SU-DHL-6 (cell line): Measurements from ENCODE around the gene TSG101.

Experiments
- H2AFZ ChIP-seq: fragments of 200-600 bp; sonication (generic); 2 replicates; pipeline ENCODE4 v1.6.1; 2014; ENCODE audit warnings: low read depth, mild to moderate bottlenecking, moderate library complexity, mixed read lengths, antibody characterized with exemption, low read length; ENCODE audit not compliant: severe bottlenecking
- H3F3A ChIP-seq: fragments of 200-600 bp; shearing (Covaris generic); 2 replicates; pipeline ENCODE4 v1.6.0; 2016; ENCODE audit warnings: antibody characterized with exemption, mild to moderate bottlenecking; ENCODE audit not compliant: insufficient read depth
- H3K27ac ChIP-seq: fragments of 200-600 bp; sonication (generic); 2 replicates; pipeline ENCODE4 v1.5.1; 2016; ENCODE audit warnings: low read depth, mild to moderate bottlenecking, low read length, moderate library complexity, mixed read lengths
- H3K27me3 ChIP-seq: fragments of 200-600 bp; sonication (generic), shearing (Covaris generic); 2 replicates; pipeline ENCODE4 v1.6.0; 2014; ENCODE audit warnings: mild to moderate bottlenecking, low read length
- H3K36me3 ChIP-seq: fragments of 200-600 bp; sonication (generic); 2 replicates; pipeline ENCODE4 v1.6.1; 2014; ENCODE audit warnings: mild to moderate bottlenecking, low read length, mixed read lengths
- H3K4me2 ChIP-seq: fragments of 300-600, 200-600 bp; shearing (Covaris generic), sonication (generic); 2 replicates; pipeline ENCODE4 v1.6.0; 2014; ENCODE audit warnings: low read length, low read depth, mild to moderate bottlenecking; ENCODE audit not compliant: poor library complexity, severe bottlenecking
- H3K4me3 ChIP-seq: fragments of 200-600 bp; sonication (generic); 2 replicates; pipeline ENCODE4 v1.5.1; 2014; ENCODE audit warnings: antibody characterized with exemption, low read length, mild to moderate bottlenecking, mixed read lengths; ENCODE audit not compliant: insufficient read depth, poor library complexity, severe bottlenecking
- H3K79me2 ChIP-seq: fragments of 200-600 bp; sonication (generic); 2 replicates; pipeline ENCODE4 v1.6.1; 2014; ENCODE audit warnings: mild to moderate bottlenecking, low read length, moderate library complexity; ENCODE audit not compliant: insufficient read depth
- H3K9ac ChIP-seq: fragments of 200-600 bp; sonication (generic); 2 replicates; pipeline ENCODE4 v1.7.0; 2014; ENCODE audit warnings: mild to moderate bottlenecking, low read length
- H3K9me2 ChIP-seq: fragments of 200-600 bp; sonication (generic); replicated peaks from 2 replicates; pipeline ENCODE4 v1.6.1; 2014; ENCODE audit warnings: low read length; ENCODE audit not compliant: insufficient read depth
- H3K9me3 ChIP-seq: fragments of 200-600 bp; sonication (generic); 2 replicates; pipeline ENCODE4 v1.6.1; 2014; ENCODE audit warnings: low read length, mixed read lengths; ENCODE audit not compliant: insufficient read depth
- H4K20me1 ChIP-seq: fragments of 200-600 bp; sonication (generic); 2 replicates; pipeline ENCODE4 v1.6.1; 2014; ENCODE audit warnings: low read depth, mild to moderate bottlenecking, antibody characterized with exemption, low read length, moderate library complexity, mixed read lengths
- CTCF ChIP-seq: fragments of 200-600 bp; sonication (generic); IDR thresholded peaks from one replicate; pipeline ENCODE4 v1.5.1; 2017; ENCODE audit warnings: antibody characterized with exemption, mild to moderate bottlenecking, low read length, moderate library complexity; ENCODE audit not compliant: insufficient read depth, poor library complexity, severe bottlenecking
- EZH2phosphoT487 ChIP-seq: fragments of 200-600 bp; sonication (generic), shearing (Covaris generic); conservative IDR thresholded peaks from 2 replicates; pipeline ENCODE4 v1.6.1; 2018; ENCODE audit warnings: mild to moderate bottlenecking, antibody characterized with exemption, low read length, moderate library complexity, mixed read lengths

The TSG101 gene

GRCh38 chr11:18455686-18456372 lies 70.9 kb downstream of the TSG101 start, which contains the start of gene LDHAL6A:
Gene LDHAL6A (plus strand): TSS chr11:18455856. CDS start chr11:18456681, 825 bp downstream.
- H3K27ac ChIP-seq, result no peak within 1 kb of the TSS
- TF ChIP-seq CTCF, result no peak
- no peak for TF ChIP-seq EZH2phosphoT487
- no peaks in the 10 kb centered on the region for H3K27me3 ChIP-seq
- H4K20me1 ChIP-seq, result no peaks in the 10 kb centered on the region
- H3K9me2 ChIP-seq, result no peaks in the 10 kb centered on the region
- H3K9me3 ChIP-seq, result no peaks in the 10 kb centered on the region
- no peak within 1 kb of the TSS for H2AFZ ChIP-seq
- H3F3A ChIP-seq, result no peaks in the 10 kb centered on the region
- H3K79me2 ChIP-seq, result no peaks in the 10 kb centered on the region
- H3K4me2 ChIP-seq, result no peak within 1 kb of the TSS
- no peaks in the 10 kb centered on the region for H3K36me3 ChIP-seq
- no peak within 1 kb of the TSS for H3K9ac ChIP-seq
- no peak within 1 kb of the TSS for H3K4me3 ChIP-seq

- Histone ChIP-seq H3K9me2 (no peaks in the 10 kb centered on the region), H3K9ac (no peak overlapping the region), H3K27me3 (no peaks in the 10 kb centered on the region), H3K4me2 (no peak overlapping the region), H3K79me2 (no peaks in the 10 kb centered on the region), H3K36me3 (no peaks in the 10 kb centered on the region), H3K4me3 (no peak overlapping the region), H4K20me1 (no peaks in the 10 kb centered on the region), H3K9me3 (no peaks in the 10 kb centered on the region), H2AFZ (no peak overlapping the region), H3F3A (no peaks in the 10 kb centered on the region), H3K27ac (no peak overlapping the region)
- no peak for TF ChIP-seq CTCF
- TF ChIP-seq EZH2phosphoT487, result no peak
Measured at GRCh38 chr11:18452927-18453326, 73.8 kb downstream of the TSG101 start.

GRCh38 chr11:18449251-18449650 lies 77.5 kb downstream of the TSG101 start:
- no peak overlapping the region for H3K4me2 ChIP-seq

More at GRCh38 chr11:18449251-18449650, 77.5 kb downstream of the TSG101 start:
- no peaks in the 10 kb centered on the region for H3K36me3 ChIP-seq
- H3K27ac ChIP-seq, result no peak overlapping the region
- no peaks in the 10 kb centered on the region for H3K9me3 ChIP-seq
- H4K20me1 ChIP-seq, result no peaks in the 10 kb centered on the region
- no peak overlapping the region for H2AFZ ChIP-seq
- no peaks in the 10 kb centered on the region for H3K79me2 ChIP-seq
- H3K4me3 ChIP-seq, result no peak overlapping the region
- no peak overlapping the region for H3K9ac ChIP-seq
- no peak for TF ChIP-seq CTCF
- TF ChIP-seq EZH2phosphoT487, result no peak
- no peaks in the 10 kb centered on the region for H3K27me3 ChIP-seq
- H3F3A ChIP-seq, result no peaks in the 10 kb centered on the region
- no peaks in the 10 kb centered on the region for H3K9me2 ChIP-seq
